Erythroblast (primary cell): ENCODE results near the gene TRAF7.
"Not testable (repeated sequence)": the region's sequence is repeated elsewhere in the genome, so short reads cannot be mapped to it uniquely, and the experiment has no call there.

Experiments used
- GATA1 ChIP-seq: IDR thresholded peaks from 2 replicates; pipeline ENCODE4 v1.6.1; 2011; ENCODE audit warnings: low read depth, mild to moderate bottlenecking, control low read depth, low read length, moderate library complexity
- POLR2A ChIP-seq: IDR thresholded peaks from 2 replicates; pipeline ENCODE4 v1.6.1; 2011; ENCODE audit warnings: mild to moderate bottlenecking, low read length

DNA sequence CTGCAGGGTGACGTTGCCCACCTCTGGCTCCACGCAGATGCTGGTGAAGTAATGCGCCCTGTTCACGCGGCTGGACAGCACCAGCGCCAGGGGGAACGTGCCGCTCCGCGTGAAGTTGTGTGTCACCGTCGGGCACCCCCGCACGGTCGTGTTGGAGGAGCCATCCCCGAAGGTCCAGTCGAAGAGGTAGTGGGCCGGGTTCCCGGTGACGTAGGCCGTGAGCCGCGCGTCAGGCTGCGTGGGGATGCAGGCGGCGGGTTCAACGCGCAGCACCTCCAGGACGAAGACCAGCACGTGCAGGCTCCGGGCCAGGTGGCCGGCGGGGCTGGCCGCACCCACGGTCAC is 44.6 kb upstream of the TRAF7 start:
- TF ChIP-seq GATA1, POLR2A: not testable (repeated sequence)
